GM12801 (cell line): Measurements from ENCODE around the gene RSPH3.

Source experiments
- CTCF ChIP-seq: IDR thresholded peaks from one replicate; pipeline ENCODE4 v1.5.1; 2011; ENCODE audit warnings: control low read depth; ENCODE audit not compliant: insufficient read length; ENCODE audit errors: extremely low read depth

The RSPH3 gene

DNA sequence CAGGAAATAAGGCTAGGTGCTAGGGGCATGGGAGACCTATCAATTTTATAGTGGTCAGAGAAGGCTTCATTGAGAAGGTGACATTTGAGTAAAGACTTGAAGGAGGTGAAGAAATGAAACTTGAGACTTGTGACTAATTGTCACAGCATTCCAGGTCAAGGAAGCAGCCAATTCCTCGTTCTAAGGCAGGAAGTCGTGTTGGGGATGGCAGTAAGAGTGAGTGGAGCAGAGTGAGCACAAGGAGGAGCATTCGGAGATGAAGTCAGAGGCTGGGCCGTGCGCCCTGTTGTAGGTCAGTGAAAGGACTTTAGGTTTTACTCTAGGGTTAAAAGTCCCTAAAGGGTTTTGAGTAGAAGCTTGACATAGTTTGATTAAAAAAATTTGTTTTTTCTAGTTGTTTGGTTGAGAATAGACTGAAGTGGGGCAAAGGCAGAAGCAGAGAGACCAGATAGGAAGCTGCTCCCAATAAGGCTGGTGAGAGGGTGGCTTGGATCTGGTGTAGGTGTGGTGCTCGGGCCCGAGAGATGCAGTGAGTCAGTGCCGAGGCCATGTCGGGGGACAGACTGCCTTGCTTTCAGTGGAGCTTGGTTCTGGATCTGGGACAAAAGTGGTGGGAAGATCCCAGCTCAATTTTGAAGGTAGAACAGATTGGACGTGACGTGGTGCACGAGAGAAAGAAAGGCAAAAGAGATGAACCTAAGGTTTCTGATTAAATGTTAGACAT lies 2.6 kb upstream of the RSPH3 start:
- no peak for TF ChIP-seq CTCF

DNA sequence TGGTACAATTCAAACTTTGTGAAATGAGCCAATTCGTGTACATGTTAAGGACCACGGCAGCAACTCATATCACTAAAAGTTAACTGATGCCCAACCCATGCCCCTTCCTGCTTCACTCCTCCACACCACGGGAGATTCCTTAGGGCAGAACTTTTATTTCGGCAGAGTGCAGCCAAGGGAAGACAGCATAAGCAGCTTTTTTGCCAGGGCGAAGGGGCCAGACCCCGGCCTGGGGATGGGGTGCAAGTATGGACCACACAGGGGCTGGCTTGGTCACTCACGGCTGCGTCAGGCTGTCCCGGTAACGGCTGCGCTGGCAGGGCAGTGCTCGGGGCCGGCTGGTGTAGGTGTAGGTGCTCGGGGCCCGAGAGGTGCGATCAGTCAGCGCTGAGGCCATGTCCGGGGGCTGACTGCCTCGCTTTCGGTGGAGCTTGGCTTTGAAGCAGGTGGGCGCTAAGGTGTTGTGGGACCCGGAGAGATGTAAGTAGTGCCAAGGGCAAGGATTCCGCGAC lies 792 bp downstream of the RSPH3 start:
- no peak for TF ChIP-seq CTCF

GRCh38 chr6:158996856-158997255 lies 3.1 kb downstream of the RSPH3 start:
- no peak for TF ChIP-seq CTCF

GRCh38 chr6:158993639-158994038 lies 6.4 kb downstream of the RSPH3 start:
- TF ChIP-seq CTCF = no peak

DNA sequence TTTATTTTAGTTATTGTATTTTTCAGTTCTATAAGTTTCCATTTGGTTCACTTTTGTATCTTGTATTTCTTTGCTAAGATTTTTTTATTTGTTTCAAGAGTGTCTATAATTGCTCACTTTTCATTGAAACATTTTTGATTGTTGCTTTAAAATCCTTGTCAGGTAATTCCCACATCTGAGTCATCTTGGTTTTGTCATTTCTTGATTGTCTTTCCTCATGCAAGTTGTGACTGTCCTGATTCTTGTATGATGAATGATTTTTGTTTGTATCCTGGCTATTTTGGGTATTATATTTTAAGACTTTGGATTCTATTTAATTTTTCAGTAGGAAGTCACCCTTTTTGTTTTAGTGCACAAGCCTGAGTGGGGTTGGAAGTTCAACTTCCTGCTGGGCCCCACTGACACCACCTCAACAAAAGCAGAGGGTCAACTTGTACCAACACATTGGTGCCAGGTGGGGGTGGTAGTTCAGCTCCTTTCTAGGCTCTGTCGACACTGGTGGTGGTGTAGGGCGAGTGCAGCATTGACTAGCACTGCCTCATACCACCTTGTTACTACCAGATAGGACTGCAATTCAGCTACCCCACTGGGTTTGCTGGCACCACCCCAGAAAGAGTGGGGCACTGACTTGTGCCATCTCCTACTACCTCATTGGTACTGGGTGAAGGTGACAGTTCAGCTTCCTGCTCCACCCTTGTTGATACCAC lies 8.8 kb downstream of the RSPH3 start:
- no peak for TF ChIP-seq CTCF

GRCh38 chr6:158988477-158988876 lies 11.5 kb downstream of the RSPH3 start:
- TF ChIP-seq CTCF = no peak

- TF ChIP-seq CTCF = no peak
Measured at GRCh38 chr6:158987657-158988056, 12.3 kb downstream of the RSPH3 start.
